ENCODE results near the gene ZFP92.

ZFP92 gene

GRCh38 chrX:153457827-153458466 lies 46.7 kb downstream of the ZFP92 start:
- DNase-seq, result no peak

DNA sequence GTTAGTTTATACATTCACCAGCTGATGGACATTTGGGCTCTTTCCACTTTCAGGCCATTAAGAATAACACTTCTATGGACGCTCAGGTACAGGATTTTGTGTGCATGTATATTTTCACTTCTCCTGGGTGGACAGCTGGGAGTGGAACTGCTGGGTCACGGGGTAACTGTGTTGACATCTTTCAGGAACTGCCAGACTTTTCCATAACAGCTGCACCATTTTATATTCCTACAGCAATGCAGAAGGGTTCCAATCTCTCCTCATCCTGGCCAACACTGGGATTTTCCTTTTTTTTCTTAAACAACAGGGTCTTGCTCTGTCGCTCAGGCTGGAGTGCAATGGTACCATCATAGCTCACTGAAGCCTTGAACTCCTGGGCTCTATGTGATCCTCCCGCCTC lies 47.2 kb downstream of the ZFP92 start:
- no peak for DNase-seq

GRCh38 chrX:153459986-153460385 lies 48.7 kb downstream of the ZFP92 start:
- DNase-seq, result no peak

DNA sequence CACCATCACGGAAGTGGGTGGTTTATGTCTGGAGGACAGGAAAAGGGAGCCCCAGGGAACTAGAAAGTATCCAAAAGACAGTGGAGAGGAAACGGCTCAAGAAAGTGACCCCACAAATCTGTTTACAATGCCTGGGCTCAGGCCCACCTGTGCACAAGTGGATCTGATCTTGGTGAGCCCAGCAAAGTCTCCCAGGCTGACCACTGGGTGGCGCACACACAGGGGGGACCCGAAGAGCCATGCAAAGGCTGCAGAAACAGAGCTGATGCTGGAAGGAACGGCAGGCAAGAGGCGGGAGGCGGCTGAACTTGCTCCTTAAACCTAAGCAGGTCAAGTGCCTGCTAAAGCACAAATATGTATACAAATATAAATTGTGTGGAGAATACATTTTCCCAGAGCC lies 49.6 kb downstream of the ZFP92 start:
- DNase-seq, result peak; percentile 61
